Frontal cortex (tissue), 4 donors: Measurements from ENCODE around the gene THAP9. TPM values are rescaled to one million over a fixed set of nuclear protein-coding genes. Genes with fewer than 3 reads are reported as not detected.

ENCODE experiments used
- DNase-seq, 2 donors: peaks; one replicate each; pipeline ENCODE4 v3.0.0; 2012; ENCODE audit warnings: low spot score in 2 of 2
- FAIRE-seq: peaks from 2 replicates; lab custom pipeline; 2012; peaks lifted over from hg19 to GRCh38; lab: Jason Lieb, UNC
- small RNA-seq: library from RNA; depleted of rRNA; stranded (forward); fragments of <200 nt; gene quantifications from one replicate; pipeline ENCODE3, GENCODE V24; 2014
- total RNA-seq: library from RNA; depleted of rRNA; stranded (reverse); fragments of >200 nt; gene quantifications from one replicate; pipeline ENCODE4 v1.2.3, GENCODE V29; 2014
- donor health status: control.
- donor health status: control.
- donor health status: control.

Gene THAP9
- total RNA-seq, 1 donor from 2014 or later: 17.5 TPM

DNA sequence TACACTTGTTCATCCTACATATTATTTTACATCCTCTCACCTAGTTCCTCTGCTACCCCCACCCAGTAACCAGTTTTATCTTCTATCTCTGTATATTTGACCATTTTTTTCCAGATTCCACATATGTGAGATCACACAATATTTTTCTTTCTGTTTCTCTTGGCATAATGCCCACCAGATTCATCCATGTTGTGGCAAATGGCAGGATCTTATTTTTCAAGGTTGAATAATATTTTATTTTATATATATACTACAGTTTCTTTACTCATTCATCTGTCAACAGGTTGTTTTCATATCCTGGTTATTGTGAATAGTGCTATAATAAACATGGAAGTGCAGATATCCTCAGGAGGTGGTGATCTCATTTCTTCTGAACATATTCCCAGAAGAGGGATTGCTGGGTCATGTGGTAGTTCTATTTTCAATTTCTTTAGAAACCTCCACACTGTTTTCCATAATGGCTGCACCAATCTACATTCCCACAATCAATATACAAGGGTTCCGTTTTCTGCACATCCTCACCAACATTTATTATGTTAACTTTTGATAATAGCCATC lies 48.2 kb downstream of the THAP9 start:
- no peak for DNase-seq
- FAIRE-seq: no peak

GRCh38 chr4:82951196-82951595 lies 50.7 kb downstream of the THAP9 start:
- FAIRE-seq (no peak), DNase-seq (no peak)

DNA sequence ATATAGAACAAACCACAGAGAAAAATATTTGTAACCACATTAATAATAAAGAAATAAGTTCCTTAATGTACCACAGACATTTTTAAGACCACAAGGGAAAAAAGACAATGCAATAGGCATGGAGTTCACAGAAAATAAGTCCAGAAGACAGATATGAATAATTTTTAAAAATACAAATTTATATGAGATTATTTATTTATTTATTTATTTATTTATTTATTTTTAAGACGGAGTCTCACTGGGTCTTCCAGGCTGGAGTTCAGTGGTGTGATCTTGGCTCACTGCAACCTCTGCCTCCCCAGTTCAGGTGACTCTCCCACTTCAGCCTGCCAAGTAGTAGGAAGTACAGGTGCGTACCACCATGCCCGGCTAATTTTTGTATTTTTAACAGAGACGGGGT lies 53.7 kb downstream of the THAP9 start:
- DNase-seq (no peak), FAIRE-seq (peak; percentile 58)

DNA sequence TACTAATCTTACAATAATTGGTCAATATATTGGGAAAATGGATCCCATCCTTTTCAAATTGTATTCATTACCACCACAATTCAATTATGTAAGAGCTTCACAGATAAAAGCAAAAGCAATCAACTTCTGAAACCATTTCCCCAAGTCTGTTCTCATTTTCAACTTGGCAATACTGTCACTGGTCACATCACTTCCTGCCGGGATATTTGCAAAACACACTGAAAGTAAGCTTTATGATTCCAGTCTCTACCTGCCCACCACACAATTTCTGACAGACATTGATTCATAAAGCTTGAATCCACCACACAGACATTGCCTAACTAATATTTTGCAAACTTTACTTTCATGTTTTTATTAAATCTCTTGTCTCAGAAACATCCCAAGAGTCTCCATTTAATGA lies 56.5 kb downstream of the THAP9 start:
- FAIRE-seq (no peak), DNase-seq (no peak)

GRCh38 chr4:82965763-82966162 lies 65.2 kb downstream of the THAP9 start:
- DNase-seq (no peak), FAIRE-seq (no peak)

DNA sequence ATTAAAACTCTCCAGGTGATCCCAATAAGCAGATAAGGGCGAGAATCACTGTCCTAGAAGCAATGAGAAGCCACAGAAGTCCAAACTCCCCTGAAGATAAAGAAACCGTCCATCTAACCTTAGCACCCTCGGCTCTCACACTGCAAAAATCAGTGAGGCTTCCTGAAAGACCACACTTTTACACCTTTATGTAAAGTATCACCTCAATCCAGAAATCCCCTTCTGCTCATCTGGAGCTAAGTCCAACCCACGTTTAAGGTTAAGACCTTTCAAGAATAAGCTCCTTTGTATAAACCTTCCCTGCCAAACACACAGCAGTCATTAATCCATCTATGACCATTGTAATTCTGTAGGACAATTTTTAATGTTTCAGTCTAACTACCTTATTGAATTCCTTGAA lies 68.4 kb downstream of the THAP9 start:
- FAIRE-seq (no peak), DNase-seq (no peak)

DNA sequence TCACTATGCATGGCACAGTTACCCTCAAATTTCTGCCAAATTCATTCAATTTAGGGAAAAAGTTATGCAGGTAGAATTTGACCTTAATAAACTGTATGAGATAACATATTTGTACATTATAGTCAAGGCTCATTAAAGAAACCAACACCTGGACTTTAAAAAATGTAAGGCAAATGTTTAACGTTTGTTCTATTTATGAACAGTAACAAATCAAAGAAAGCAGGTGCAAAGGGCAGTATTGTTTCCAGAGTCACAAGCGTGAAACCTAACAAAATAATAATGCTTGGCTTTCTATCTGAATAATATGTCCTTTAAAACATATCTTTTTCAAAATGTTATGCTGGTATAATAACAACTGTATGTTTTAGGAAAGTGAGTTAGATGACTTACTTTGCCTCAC lies 68.9 kb downstream of the THAP9 start:
- FAIRE-seq (no peak), DNase-seq (no peak)

Small RNA genes within 50 kb of the gene (small RNA-seq; reads per million reads assigned to genes)
- not detected for gene RF00019

Other genes starting within 250 kb of the THAP9 start
- 254 TPM for gene SCD5, start 101.9 kb upstream of the THAP9 start, total RNA-seq
- gene SEC31A, start 9.6 kb upstream of the THAP9 start, total RNA-seq: 117 TPM
- 30.6 TPM for gene LIN54, start 110.1 kb downstream of the THAP9 start, total RNA-seq
- 141 TPM for gene COPS4, start 134.4 kb downstream of the THAP9 start, total RNA-seq
- gene PLAC8, start 214.0 kb downstream of the THAP9 start, total RNA-seq: 0.41 TPM